MM.1S (cell line): ENCODE measurements around the gene CRTC3.
"Not testable (repeated sequence)": the region's sequence is repeated elsewhere in the genome, so short reads cannot be mapped to it uniquely, and the experiment has no call there.

ENCODE experiments used
- DNase-seq: peaks from one replicate; pipeline ENCODE4 v3.0.0-alpha.2; 2015
- H2AFZ ChIP-seq: fragments of 300-600 bp; sonication (generic); 2 replicates; pipeline ENCODE4 v1.6.0; 2016; ENCODE audit warnings: antibody characterized with exemption, low read length
- H3F3A ChIP-seq: fragments of 300-600 bp; sonication (generic); 2 replicates; pipeline ENCODE4 v1.6.1; 2016; ENCODE audit warnings: mild to moderate bottlenecking, antibody characterized with exemption, low read length, moderate library complexity, mixed read lengths; ENCODE audit not compliant: insufficient read depth
- H3K27ac ChIP-seq: fragments of 300-600 bp; sonication (generic); 2 replicates; pipeline ENCODE4 v1.5.1; 2016; ENCODE audit warnings: mild to moderate bottlenecking, low read length
- H3K27me3 ChIP-seq: fragments of 300-600 bp; sonication (generic); replicated peaks from 2 replicates; pipeline ENCODE4 v1.6.0; 2016; ENCODE audit warnings: low read length; ENCODE audit not compliant: insufficient read depth
- H3K36me3 ChIP-seq: fragments of 300-600 bp; sonication (generic); replicated peaks from 2 replicates; pipeline ENCODE4 v1.6.1; 2016; ENCODE audit warnings: mild to moderate bottlenecking, low read length, mixed read lengths; ENCODE audit not compliant: insufficient read depth
- H3K4me1 ChIP-seq: fragments of 300-600 bp; sonication (generic); 2 replicates; pipeline ENCODE4 v1.6.1; 2016; ENCODE audit warnings: low read length, mixed read lengths
- H3K4me2 ChIP-seq: fragments of 300-600 bp; sonication (generic); 2 replicates; pipeline ENCODE4 v1.6.0; 2016; ENCODE audit warnings: low read depth, low read length
- H3K4me3 ChIP-seq: fragments of 300-600 bp; sonication (generic); 2 replicates; pipeline ENCODE4 v1.5.1; 2016; ENCODE audit warnings: low read length, mixed read lengths
- H3K79me2 ChIP-seq: fragments of 300-600 bp; sonication (generic); 2 replicates; pipeline ENCODE4 v1.6.1; 2016; ENCODE audit warnings: mixed run types, low read length, mixed read lengths
- H3K9ac ChIP-seq: fragments of 300-600 bp; sonication (generic); 2 replicates; pipeline ENCODE4 v1.6.1; 2016; ENCODE audit warnings: low read length, mixed read lengths
- H3K9me2 ChIP-seq: fragments of 300-600 bp; sonication (generic); replicated peaks from 2 replicates; pipeline ENCODE4 v1.6.1; 2016; ENCODE audit warnings: mild to moderate bottlenecking, low read length, mixed read lengths; ENCODE audit not compliant: insufficient read depth
- H3K9me3 ChIP-seq: fragments of 300-600 bp; sonication (generic); replicated peaks from 2 replicates; pipeline ENCODE4 v1.6.1; 2016; ENCODE audit warnings: mild to moderate bottlenecking, low read length, mixed read lengths; ENCODE audit not compliant: insufficient read depth
- H4K20me1 ChIP-seq: fragments of 300-600 bp; sonication (generic); 2 replicates; pipeline ENCODE4 v1.6.1; 2016; ENCODE audit warnings: mild to moderate bottlenecking, low read length, moderate library complexity, mixed read lengths; ENCODE audit not compliant: insufficient read depth
- EZH2 ChIP-seq: fragments of 300-600 bp; sonication (generic); optimal IDR thresholded peaks from 2 replicates; pipeline ENCODE3; 2017; ENCODE audit warnings: low read depth, mild to moderate bottlenecking, antibody characterized with exemption, low read length, mixed read lengths
- EZH2phosphoT487 ChIP-seq: fragments of 300-600 bp; sonication (generic); IDR thresholded peaks from 2 replicates; pipeline ENCODE4 v1.6.1; 2018; ENCODE audit warnings: antibody characterized with exemption, low read length
- TF ChIP-seq, protein P1 (sequence below): fragments of 300-600 bp; sonication (generic); IDR thresholded peaks from 2 replicates; pipeline ENCODE4 v1.5.1; 2016; ENCODE audit warnings: antibody characterized with exemption, low read length, mixed read lengths

The CRTC3 gene

DNA sequence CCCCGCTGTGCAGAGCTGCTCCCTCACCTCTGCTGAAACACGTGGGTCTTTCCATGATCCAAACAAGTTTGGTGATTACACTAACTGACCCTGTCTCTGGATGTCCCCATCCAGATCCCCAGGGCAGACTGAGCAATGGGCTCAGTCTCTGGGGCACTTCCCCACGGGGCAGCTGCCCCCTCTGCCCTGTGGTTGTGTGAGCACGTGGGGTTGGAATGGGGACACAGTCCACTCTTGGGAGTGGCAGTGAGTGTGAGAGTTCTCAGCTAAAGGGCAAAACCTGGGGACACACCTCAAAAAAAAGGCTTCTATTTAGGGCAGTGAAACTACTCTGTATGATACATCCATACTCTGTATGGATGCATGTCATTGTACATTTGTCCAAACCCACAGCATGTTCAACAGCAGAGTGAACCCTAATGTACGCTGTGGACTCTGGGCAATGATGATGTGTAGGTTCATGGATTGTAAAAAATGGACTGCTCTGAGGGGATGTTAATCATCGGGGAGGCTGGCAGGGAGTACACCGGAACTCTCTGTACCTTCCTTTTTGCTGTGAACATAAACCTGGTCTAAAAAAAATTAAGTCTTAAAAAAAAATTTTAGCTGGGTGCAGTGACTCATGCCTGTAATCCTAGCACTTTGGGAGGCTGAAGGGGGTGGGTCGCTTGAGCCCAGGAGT, 137.5 kb downstream of the CRTC3 start:
- Histone ChIP-seq H2AFZ (no peak overlapping the region), H3F3A (0 out of 2 replicates have a peak, but pooled peaks cover 4% of the 10 kb centered on the region), H3K4me2 (no peak overlapping the region), H3K27me3 (peaks cover 98% of the 10 kb centered on the region), H3K27ac (no peak overlapping the region), H3K4me3 (no peak overlapping the region), H3K4me1 (peaks cover 5% of the 10 kb centered on the region), H3K36me3 (no peaks in the 10 kb centered on the region), H3K9ac (no peak overlapping the region), H4K20me1 (no peaks in the 10 kb centered on the region; the same call in 1 of the 2 replicates), H3K9me3 (no peaks in the 10 kb centered on the region), H3K79me2 (no peaks in the 10 kb centered on the region), H3K9me2 (no peaks in the 10 kb centered on the region)
- TF ChIP-seq EZH2phosphoT487 (no peak), EZH2 (no peak)
- TF ChIP-seq, protein P1, sequence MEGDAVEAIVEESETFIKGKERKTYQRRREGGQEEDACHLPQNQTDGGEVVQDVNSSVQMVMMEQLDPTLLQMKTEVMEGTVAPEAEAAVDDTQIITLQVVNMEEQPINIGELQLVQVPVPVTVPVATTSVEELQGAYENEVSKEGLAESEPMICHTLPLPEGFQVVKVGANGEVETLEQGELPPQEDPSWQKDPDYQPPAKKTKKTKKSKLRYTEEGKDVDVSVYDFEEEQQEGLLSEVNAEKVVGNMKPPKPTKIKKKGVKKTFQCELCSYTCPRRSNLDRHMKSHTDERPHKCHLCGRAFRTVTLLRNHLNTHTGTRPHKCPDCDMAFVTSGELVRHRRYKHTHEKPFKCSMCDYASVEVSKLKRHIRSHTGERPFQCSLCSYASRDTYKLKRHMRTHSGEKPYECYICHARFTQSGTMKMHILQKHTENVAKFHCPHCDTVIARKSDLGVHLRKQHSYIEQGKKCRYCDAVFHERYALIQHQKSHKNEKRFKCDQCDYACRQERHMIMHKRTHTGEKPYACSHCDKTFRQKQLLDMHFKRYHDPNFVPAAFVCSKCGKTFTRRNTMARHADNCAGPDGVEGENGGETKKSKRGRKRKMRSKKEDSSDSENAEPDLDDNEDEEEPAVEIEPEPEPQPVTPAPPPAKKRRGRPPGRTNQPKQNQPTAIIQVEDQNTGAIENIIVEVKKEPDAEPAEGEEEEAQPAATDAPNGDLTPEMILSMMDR, result no peak
- DNase-seq, result no peak

DNA sequence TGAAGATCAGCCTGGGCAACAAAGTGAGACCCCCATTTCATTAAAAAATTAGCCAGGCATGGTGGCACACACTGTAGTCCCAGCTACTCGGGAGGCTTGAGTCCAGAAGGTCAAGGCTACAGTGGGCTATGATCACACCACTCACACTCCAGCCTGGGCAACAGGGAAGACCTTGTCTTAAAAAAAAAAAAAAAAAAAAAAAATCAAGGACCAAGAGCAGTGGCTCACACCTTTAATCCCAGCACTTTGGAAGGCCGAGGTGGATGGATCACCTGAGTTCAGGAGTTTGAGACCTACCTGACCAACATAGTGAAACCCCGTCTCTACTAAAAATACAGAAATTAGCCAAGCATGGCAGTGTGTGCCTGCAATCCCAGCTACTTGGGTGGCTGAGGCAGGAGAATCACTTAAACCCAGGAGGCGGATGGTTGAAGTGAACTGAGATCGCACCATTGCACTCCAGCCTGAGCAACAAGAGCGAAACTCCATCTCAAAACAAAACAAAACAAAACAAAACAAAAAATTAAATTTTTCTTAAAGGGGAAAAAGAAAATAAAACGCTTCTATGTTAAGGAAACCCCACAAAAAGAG, 138.1 kb downstream of the CRTC3 start:
- H3K9me2 ChIP-seq, H2AFZ ChIP-seq, H3K4me2 ChIP-seq, H3K27ac ChIP-seq, H3F3A ChIP-seq, H3K4me3 ChIP-seq, H3K36me3 ChIP-seq, DNase-seq, H3K9ac ChIP-seq, H3K9me3 ChIP-seq, H3K79me2 ChIP-seq, H4K20me1 ChIP-seq, H3K4me1 ChIP-seq: not testable (repeated sequence)
- peaks cover 100% of the 10 kb centered on the region for H3K27me3 ChIP-seq

DNA sequence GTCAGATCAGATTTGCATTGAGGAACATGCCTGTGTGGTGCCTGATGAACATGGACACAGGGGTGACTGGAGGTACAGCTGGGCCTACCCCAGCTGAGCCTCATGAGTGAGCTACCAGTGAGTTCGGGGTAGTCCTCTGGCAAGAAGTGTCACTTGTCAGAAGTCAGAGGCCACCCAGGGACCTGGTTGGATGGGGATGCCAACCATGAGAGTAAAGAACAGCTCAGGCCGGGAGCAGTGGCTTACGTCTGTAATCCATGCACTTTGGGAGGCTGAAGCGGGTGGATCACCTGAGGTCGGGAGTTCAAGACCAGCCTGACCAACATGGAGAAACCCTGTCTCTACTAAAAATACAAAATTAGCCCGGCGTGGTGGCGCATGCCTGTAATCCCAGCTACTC, 140.9 kb downstream of the CRTC3 start:
- not testable (repeated sequence) for H2AFZ ChIP-seq, H3K79me2 ChIP-seq, H3K4me3 ChIP-seq, H3K9me3 ChIP-seq, H3K9me2 ChIP-seq, H3F3A ChIP-seq, DNase-seq, H3K27ac ChIP-seq, H3K4me2 ChIP-seq, H3K36me3 ChIP-seq, H3K9ac ChIP-seq, H3K4me1 ChIP-seq, H4K20me1 ChIP-seq
- peaks cover 93% of the 10 kb centered on the region for H3K27me3 ChIP-seq

DNA sequence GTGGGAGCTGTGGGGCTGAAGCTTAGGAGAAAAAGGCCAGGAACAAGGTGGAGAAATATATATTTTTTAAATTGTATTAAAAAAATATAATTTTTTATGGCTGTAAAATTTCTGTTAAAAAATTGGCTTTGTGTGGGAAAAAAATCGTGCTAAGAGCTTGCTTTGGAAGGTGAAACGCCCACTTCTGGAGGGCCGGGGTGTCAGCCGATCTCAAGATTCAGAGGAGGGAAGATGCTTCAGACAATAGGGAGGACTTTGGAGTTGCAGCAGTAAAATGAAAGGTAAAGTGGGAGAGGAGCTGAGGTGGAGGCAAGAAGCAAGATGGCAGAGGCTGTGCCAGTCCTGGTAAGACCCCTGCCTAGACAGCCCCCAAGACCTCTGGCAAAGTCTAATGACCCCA, 141.5 kb downstream of the CRTC3 start:
- H3F3A ChIP-seq, result no peaks in the 10 kb centered on the region

DNA sequence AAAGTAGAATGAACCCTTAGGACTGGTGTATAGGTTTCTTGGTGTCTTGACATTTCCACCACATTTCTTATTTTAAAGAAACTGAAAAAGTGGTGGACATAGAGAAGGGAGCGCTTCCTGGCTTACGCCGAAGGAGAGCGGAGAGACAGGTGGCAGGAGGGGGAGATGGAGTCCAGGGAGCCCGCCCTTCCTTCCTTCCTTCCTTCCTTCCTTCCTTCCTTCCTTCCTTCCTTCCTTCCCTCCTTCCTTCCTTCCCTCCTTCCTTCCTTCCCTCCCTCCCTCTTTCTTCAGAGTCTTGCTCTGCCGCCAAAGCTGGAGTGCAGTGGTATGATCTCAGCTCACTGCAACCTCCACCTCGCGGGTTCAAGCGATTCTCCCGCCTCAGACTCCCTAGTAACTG, 143.6 kb downstream of the CRTC3 start:
- H3K4me2 ChIP-seq, H3F3A ChIP-seq, H3K9ac ChIP-seq, H3K79me2 ChIP-seq, H3K36me3 ChIP-seq, H4K20me1 ChIP-seq, H3K4me3 ChIP-seq, H3K9me2 ChIP-seq, H3K4me1 ChIP-seq, H3K9me3 ChIP-seq, H3K27ac ChIP-seq, H2AFZ ChIP-seq, DNase-seq: not testable (repeated sequence)
- peaks cover 66% of the 10 kb centered on the region for H3K27me3 ChIP-seq

More for the DNA sequence above, 141.5 kb downstream of the CRTC3 start:
- Histone ChIP-seq H3K4me3 (no peak overlapping the region), H3K9me2 (no peaks in the 10 kb centered on the region), H3K27ac (no peak overlapping the region), H3K4me1 (no peaks in the 10 kb centered on the region), H3K9me3 (no peaks in the 10 kb centered on the region), H2AFZ (no peak overlapping the region), H3K27me3 (peaks cover 87% of the 10 kb centered on the region), H3K79me2 (no peaks in the 10 kb centered on the region), H3K9ac (no peak overlapping the region), H3K4me2 (no peak overlapping the region), H4K20me1 (no peaks in the 10 kb centered on the region), H3K36me3 (no peaks in the 10 kb centered on the region)
- DNase-seq, result no peak
- TF ChIP-seq EZH2 (no peak), EZH2phosphoT487 (no peak)
- TF ChIP-seq, protein P1, result no peak
